Measurements from ENCODE around the gene GEMIN2. TPM values are rescaled to one million over a fixed set of nuclear protein-coding genes. Genes with fewer than 3 reads are reported as not detected.
"Not testable (repeated sequence)": the region's sequence is repeated elsewhere in the genome, so short reads cannot be mapped to it uniquely, and the experiment has no call there.

Gene GEMIN2
- total RNA-seq (10 to 100 TPM in 2 of 9 donors, 1 to 10 TPM in 7; 6.3 to 17.8 (median 7.4) TPM), polyA plus RNA-seq (10 to 100 TPM in 1 of 2 donors, 1 to 10 TPM in 1; 3.8 to 18.2 TPM)
- long read RNA-seq, donor 1, partial matches to known transcripts: 1 of 5 reads
- long read RNA-seq, donor 1, other reads (novel, unspliced or antisense): 0 of 5 reads
- long read RNA-seq, donor 2, transcript GEMIN2-202 (10 exons, 1,420 nt): major isoform, 30 of 37 reads
- long read RNA-seq, donor 2, partial matches to known transcripts: 0 of 37 reads
- long read RNA-seq, donor 2, other reads (novel, unspliced or antisense): 1 of 37 reads
- long read RNA-seq, donor 3, transcript GEMIN2-202 (10 exons, 1,420 nt): major isoform, 7 of 11 reads
- long read RNA-seq, donor 3, partial matches to known transcripts: 0 of 11 reads
- long read RNA-seq, donor 3, other reads (novel, unspliced or antisense): 0 of 11 reads

GRCh38 chr14:39114073-39114838, at the start of gene GEMIN2:
Gene GEMIN2, plus strand, starts transcription at chr14:39114323. Its CDS starts 16 bp downstream, at chr14:39114339.
- ATAC-seq (peak; percentile 99 to 100 (median 100)), DNase-seq (peak; percentile 90 to 95 (median 93))
- peak within 1 kb of the TSS; percentile 47 to 92 (median 78) for H3K4me3 ChIP-seq
- WGBS, 4 donors: 1 to 2% (median 1%) methylated on average over 40 of the region's 40 CpGs
- intact Hi-C loops (cut with DNase I): loop anchor here in 5 of 10 donors (1.0 to 10.0 kb wide), 6 partner anchors 11 to 253 kb away; partner anchors contain the start of genes SEC23A (in 1 of the 5) and TRAPPC6B (in 1 of the 5)
- peak within 1 kb of the TSS; percentile 29 to 84 (median 76) for H3K27ac ChIP-seq
- H3K36me3 ChIP-seq: peaks cover 0 to 23% (median 16%) of the 10 kb centered on the region in 9 donors
- TF ChIP-seq CTCF (IDR thresholded peaks at IDR 0.05) (no peak), POLR2A (IDR thresholded peaks at IDR 0.05) (peak in 1 of 2 donors; percentile 52)
- no peaks in the 10 kb centered on the region for H3K27me3 ChIP-seq
- no peaks in the 10 kb centered on the region for H3K9me3 ChIP-seq
- peaks cover 0 to 13% (median 10%) of the 10 kb centered on the region in 12 donors for H3K4me1 ChIP-seq

- H3K27ac ChIP-seq; H3K27me3 ChIP-seq; H3K9me3 ChIP-seq; intact Hi-C loops (cut with DNase I); H3K4me3 ChIP-seq; H3K4me1 ChIP-seq; DNase-seq; ATAC-seq: not testable (repeated sequence)
- peaks cover 0 to 97% (median 74%) of the 10 kb centered on the region in 9 donors for H3K36me3 ChIP-seq
- 97 to 98% (median 98%) methylated on average over 7 of the region's 7 CpGs for WGBS, 4 donors
Observed at GRCh38 chr14:39069169-39069805, 44.8 kb upstream of the GEMIN2 start.

GRCh38 chr14:39069923-39070322, 44.2 kb upstream of the GEMIN2 start:
- TF ChIP-seq POLR2A (IDR thresholded peaks at IDR 0.05) (no peak), CTCF (IDR thresholded peaks at IDR 0.05) (no peak)
- 96 to 98% (median 97%) methylated on average over 5 of the region's 5 CpGs for WGBS, 4 donors
- no peaks in the 10 kb centered on the region for H3K9me3 ChIP-seq
- intact Hi-C loops (cut with DNase I): no loop called here
- H3K27me3 ChIP-seq: no peaks in the 10 kb centered on the region
- no peak for ATAC-seq
- peaks cover 0 to 97% (median 74%) of the 10 kb centered on the region in 9 donors for H3K36me3 ChIP-seq
- H3K27ac ChIP-seq: no peak overlapping the region
- H3K4me1 ChIP-seq: peaks cover 0 to 5% (median 0%) of the 10 kb centered on the region in 12 donors
- no peak overlapping the region for H3K4me3 ChIP-seq
- no peak for DNase-seq

- peaks cover 0 to 98% (median 77%) of the 10 kb centered on the region in 9 donors for H3K36me3 ChIP-seq
Observed at GRCh38 chr14:39071096-39071495, 43.0 kb upstream of the GEMIN2 start.

More at GRCh38 chr14:39071096-39071495, 43.0 kb upstream of the GEMIN2 start:
- H3K4me3 ChIP-seq: no peak overlapping the region
- 91 to 99% (median 99%) methylated on average over 2 of the region's 2 CpGs for WGBS, 4 donors
- TF ChIP-seq CTCF (IDR thresholded peaks at IDR 0.05): no peak
- TF ChIP-seq POLR2A (IDR thresholded peaks at IDR 0.05): no peak
- DNase-seq (no peak), ATAC-seq (no peak)
- H3K9me3 ChIP-seq: no peaks in the 10 kb centered on the region
- intact Hi-C loops (cut with DNase I): no loop called here
- H3K27ac ChIP-seq: no peak overlapping the region
- peaks cover 0 to 5% (median 0%) of the 10 kb centered on the region in 12 donors for H3K4me1 ChIP-seq
- H3K27me3 ChIP-seq: no peaks in the 10 kb centered on the region

All from heart left ventricle (tissue), 16 donors.